OCI-LY7 (cell line): ENCODE measurements around the gene UCN. TPM values are rescaled to one million over a fixed set of nuclear protein-coding genes. Genes with fewer than 3 reads are reported as not detected.

Experiments
- BruUV-seq: library from RNA; stranded (reverse); fragments of 400-500 nt; replicated peaks from 2 replicates; lab custom pipeline; 2021; lab: Mats Ljungman, UMichigan
- CTCF ChIA-PET: fragments of 300-600 bp; sonication (Branson Sonifier 250); formaldehyde crosslinking; loops from one replicate; lab custom pipeline; 2022; ENCODE audit warnings: antibody characterized with exemption; ENCODE audit not compliant: unreplicated experiment; lab: Charles Lee
- POLR2A ChIA-PET: fragments of 300-600 bp; sonication (Branson Sonifier 250); formaldehyde crosslinking; loops from one replicate; lab custom pipeline; 2022; ENCODE audit warnings: antibody characterized with exemption; lab: Charles Lee
- DNase-seq: peaks from one replicate; pipeline ENCODE4 v3.0.0-alpha.2; 2015; ENCODE audit warnings: low spot score
- H2AFZ ChIP-seq: fragments of 200-600 bp; sonication (generic), shearing (Covaris generic); 2 replicates; pipeline ENCODE4 v1.6.1; 2014; ENCODE audit warnings: mild to moderate bottlenecking, antibody characterized with exemption, low read length, moderate library complexity
- H3K27ac ChIP-seq: fragments of 200-600 bp; sonication (generic); 2 replicates; pipeline ENCODE4 v1.5.1; 2014; ENCODE audit warnings: mixed run types, low read depth, mild to moderate bottlenecking, moderate library complexity, low read length, inconsistent platforms; ENCODE audit not compliant: poor library complexity, severe bottlenecking
- H3K36me3 ChIP-seq: fragments of 200-600 bp; sonication (generic); 2 replicates; pipeline ENCODE4 v1.6.1; 2014; ENCODE audit warnings: mild to moderate bottlenecking, antibody characterized with exemption, low read length, moderate library complexity, mixed read lengths; ENCODE audit not compliant: insufficient read depth
- H3K4me1 ChIP-seq: fragments of 200-600 bp; sonication (generic); 2 replicates; pipeline ENCODE4 v1.5.1; 2014; ENCODE audit warnings: mild to moderate bottlenecking, low read length; ENCODE audit not compliant: insufficient read depth, poor library complexity, severe bottlenecking
- H3K4me2 ChIP-seq: fragments of 200-600 bp; sonication (generic); 2 replicates; pipeline ENCODE4 v1.6.1; 2014; ENCODE audit warnings: mild to moderate bottlenecking, low read length
- H3K4me3 ChIP-seq: fragments of 200-600 bp; sonication (generic); 2 replicates; pipeline ENCODE4 v1.5.1; 2014; ENCODE audit warnings: mild to moderate bottlenecking, low read depth, low read length; ENCODE audit not compliant: poor library complexity, severe bottlenecking
- H3K79me2 ChIP-seq: fragments of 200-600 bp; sonication (generic); 2 replicates; pipeline ENCODE4 v1.6.1; 2016; ENCODE audit warnings: low read depth, mild to moderate bottlenecking, low read length, moderate library complexity, mixed read lengths; ENCODE audit not compliant: insufficient read depth
- H3K9me2 ChIP-seq: fragments of 200-600 bp; sonication (generic); 2 replicates; pipeline ENCODE4 v1.6.1; 2016; ENCODE audit warnings: mild to moderate bottlenecking, low read length, mixed read lengths; ENCODE audit not compliant: insufficient read depth
- H3K9me3 ChIP-seq: fragments of 200-600 bp; sonication (generic); 2 replicates; pipeline ENCODE4 v1.6.1; 2014; ENCODE audit warnings: mild to moderate bottlenecking, mixed run types, low read length, mixed read lengths
- H4K20me1 ChIP-seq: fragments of 200-600 bp; sonication (generic); 2 replicates; pipeline ENCODE4 v1.6.1; 2014; ENCODE audit warnings: mild to moderate bottlenecking, antibody characterized with exemption, low read length, moderate library complexity, mixed read lengths; ENCODE audit not compliant: insufficient read depth
- CTCF ChIP-seq: fragments of 200-600 bp; sonication (generic); conservative IDR thresholded peaks from 2 replicates; pipeline ENCODE4 v1.5.1; 2014; ENCODE audit warnings: mild to moderate bottlenecking, antibody characterized with exemption, low read length, moderate library complexity, mixed read lengths
- EZH2phosphoT487 ChIP-seq: fragments of 200-600 bp; sonication (generic); IDR thresholded peaks from 2 replicates; pipeline ENCODE4 v1.6.1; 2018; ENCODE audit warnings: low read depth, borderline replicate concordance, mild to moderate bottlenecking, mixed run types, antibody characterized with exemption, low read length, moderate library complexity, mixed read lengths
- intact Hi-C: fragments of 100-400 bp; cut with micrococcal nuclease; formaldehyde crosslinking; loops from one replicate; pipeline ENCODE4 v1.10.0; 2022; ENCODE audit not compliant: unreplicated experiment
- total RNA-seq, 2 experiments: library from RNA; depleted of rRNA in 1 of 2; stranded (reverse); fragments of >200 nt in 1 of 2; shearing (Covaris generic) in 1 of 2; gene quantifications; 2 replicates each; pipeline ENCODE4 v1.2.3, GENCODE V29; 2014 to 2022

Gene UCN
- total RNA-seq, 2 experiments from 2014 or later, result 6.4 to 7.2 TPM

GRCh38 chr2:27350106-27350693 is 42.0 kb upstream of the UCN start:
- Histone ChIP-seq H3K36me3 (peaks cover 20% of the 10 kb centered on the region; the same call in 1 of the 2 replicates), H2AFZ (no peak overlapping the region), H3K9me2 (no peaks in the 10 kb centered on the region), H4K20me1 (0 out of 2 replicates have a peak, but pooled peaks cover 4% of the 10 kb centered on the region), H3K4me1 (peaks cover 21% of the 10 kb centered on the region), H3K79me2 (peaks cover 76% of the 10 kb centered on the region), H3K4me2 (no peak overlapping the region), H3K27ac (no peak overlapping the region), H3K4me3 (no peak overlapping the region), H3K9me3 (no peaks in the 10 kb centered on the region)
- DNase-seq, result no peak
- no TSS peak for BruUV-seq
- TF ChIP-seq EZH2phosphoT487, result no peak
- no peak for TF ChIP-seq CTCF
- POLR2A ChIA-PET, result interaction anchor here (0.7 kb wide), 1 partner anchor 36 kb away, joined by 3 read pairs; no protein-coding TSS in a partner anchor
- intact Hi-C loops, result no loop called here
- CTCF ChIA-PET, result no interaction called here

DNA sequence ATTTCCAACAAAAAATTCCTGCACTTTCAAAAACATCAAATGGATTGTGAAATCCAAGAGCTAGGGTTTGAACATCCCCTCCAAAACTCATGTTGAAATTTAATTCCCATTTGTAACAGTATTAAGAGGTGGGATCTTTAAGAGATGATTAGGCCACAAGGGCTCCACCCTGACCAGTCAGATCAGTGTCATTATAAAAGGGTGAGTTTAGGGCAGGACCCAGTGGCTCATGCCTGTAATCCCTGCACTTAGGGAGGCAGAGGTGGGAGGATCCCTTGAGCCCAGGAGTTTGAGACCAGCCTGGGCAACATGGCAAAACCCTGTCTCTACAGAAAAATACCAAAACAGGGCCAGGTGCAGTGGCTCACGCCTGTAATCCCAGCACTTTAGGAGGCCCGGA is 39.4 kb upstream of the UCN start:
- H3K9me2 ChIP-seq, result no peaks in the 10 kb centered on the region
- ChIA-PET POLR2A (interaction anchor here (0.6 kb wide), 3 partner anchors 236 to 385 kb away, joined by 3 to 4 read pairs (median 3); no protein-coding TSS in a partner anchor), CTCF (no interaction called here)
- H3K79me2 ChIP-seq, result peaks cover 71% of the 10 kb centered on the region
- H2AFZ ChIP-seq, result no peak overlapping the region
- intact Hi-C loops, result no loop called here
- H3K4me3 ChIP-seq, result no peak overlapping the region
- H3K27ac ChIP-seq, result no peak overlapping the region
- H3K9me3 ChIP-seq, result no peaks in the 10 kb centered on the region
- H4K20me1 ChIP-seq, result no peaks in the 10 kb centered on the region
- peaks cover 14% of the 10 kb centered on the region for H3K4me1 ChIP-seq
- DNase-seq, result no peak
- peaks cover 41% of the 10 kb centered on the region for H3K36me3 ChIP-seq
- no peak overlapping the region for H3K4me2 ChIP-seq
- BruUV-seq, result no TSS peak
- TF ChIP-seq EZH2phosphoT487, result no peak
- no peak for TF ChIP-seq CTCF

DNA sequence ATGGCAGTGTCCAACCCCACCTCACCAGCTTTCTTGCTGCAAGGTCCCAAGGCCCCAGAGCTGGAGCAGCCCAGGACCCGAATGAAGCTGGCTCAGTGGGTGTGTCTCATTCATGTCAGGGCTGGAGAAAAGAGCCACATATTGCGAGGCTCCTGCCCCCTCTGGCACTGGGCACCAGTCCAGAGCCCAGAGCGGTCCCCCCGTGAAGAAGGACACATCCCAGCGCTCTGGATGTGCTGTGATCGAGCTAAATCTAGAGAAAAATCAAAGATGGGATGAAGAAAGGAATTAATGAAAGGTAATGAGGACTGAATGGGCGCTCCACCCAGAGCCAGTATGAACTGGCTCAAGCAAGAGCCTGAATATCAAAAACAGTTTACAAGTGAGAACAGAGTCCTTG is 27.9 kb upstream of the UCN start:
- H2AFZ ChIP-seq, result no peak overlapping the region
- DNase-seq, result no peak
- ChIA-PET POLR2A (interaction anchor here (0.6 kb wide), 1 partner anchor 100 kb away, joined by 3 read pairs; no protein-coding TSS in a partner anchor), CTCF (no interaction called here)
- no peaks in the 10 kb centered on the region for H3K4me1 ChIP-seq
- no peaks in the 10 kb centered on the region for H3K9me2 ChIP-seq
- H3K4me2 ChIP-seq, result no peak overlapping the region
- no TSS peak for BruUV-seq
- peaks cover 91% of the 10 kb centered on the region for H3K36me3 ChIP-seq
- H3K79me2 ChIP-seq, result no peaks in the 10 kb centered on the region
- intact Hi-C loops, result no loop called here
- TF ChIP-seq CTCF (no peak), EZH2phosphoT487 (no peak)
- no peak overlapping the region for H3K27ac ChIP-seq
- H3K9me3 ChIP-seq, result no peaks in the 10 kb centered on the region
- H4K20me1 ChIP-seq, result no peaks in the 10 kb centered on the region
- no peak overlapping the region for H3K4me3 ChIP-seq
